GM21529 (cell line): ENCODE data around the gene DENND11.
"Not testable (repeated sequence)": the region's sequence is repeated elsewhere in the genome, so short reads cannot be mapped to it uniquely, and the experiment has no call there.

Experiments
- ATAC-seq: cut with Tn5 transposase; IDR thresholded peaks from one replicate; pipeline ENCODE4 v1.9.1; 2021; ENCODE audit not compliant: unreplicated experiment

DENND11 gene

GRCh38 chr7:141709318-141709717, 7.4 kb upstream of the DENND11 start:
- ATAC-seq: no peak

GRCh38 chr7:141708351-141708750, 6.4 kb upstream of the DENND11 start, which contains the start of gene WEE2:
Gene WEE2 (plus strand): TSS chr7:141708353. CDS start chr7:141708759, 406 bp downstream.
- no peak for ATAC-seq

- ATAC-seq: no peak
Observed at GRCh38 chr7:141706239-141707064, 4.5 kb upstream of the DENND11 start.

GRCh38 chr7:141704741-141705140, 2.8 kb upstream of the DENND11 start:
- ATAC-seq: no peak

GRCh38 chr7:141704112-141704511, 2.1 kb upstream of the DENND11 start:
- no peak for ATAC-seq

- no peak for ATAC-seq
Observed at GRCh38 chr7:141702892-141703291, 926 bp upstream of the DENND11 start.

- ATAC-seq: peak; percentile 82
Observed at GRCh38 chr7:141701489-141702046, 398 bp downstream of the DENND11 start.

- peak; percentile 1 for ATAC-seq
Observed at GRCh38 chr7:141700848-141701371, 1.1 kb downstream of the DENND11 start.

- ATAC-seq: no peak
Observed at GRCh38 chr7:141700296-141700847, 1.6 kb downstream of the DENND11 start.

- ATAC-seq: no peak
Observed at GRCh38 chr7:141699860-141700259, 2.1 kb downstream of the DENND11 start.

- no peak for ATAC-seq
Observed at GRCh38 chr7:141698247-141699015, 3.5 kb downstream of the DENND11 start.

GRCh38 chr7:141697211-141697871, 4.6 kb downstream of the DENND11 start:
- ATAC-seq: no peak

- no peak for ATAC-seq
Observed at GRCh38 chr7:141696348-141696747, 5.6 kb downstream of the DENND11 start.

- ATAC-seq: no peak
Observed at GRCh38 chr7:141695803-141696289, 6.1 kb downstream of the DENND11 start.

- ATAC-seq: no peak
Observed at GRCh38 chr7:141693082-141693481, 8.9 kb downstream of the DENND11 start.

- no peak for ATAC-seq
Observed at GRCh38 chr7:141691961-141692360, 10.0 kb downstream of the DENND11 start.

GRCh38 chr7:141691540-141691939, 10.4 kb downstream of the DENND11 start:
- ATAC-seq: no peak

GRCh38 chr7:141689072-141689825, 12.7 kb downstream of the DENND11 start:
- not testable (repeated sequence) for ATAC-seq

GRCh38 chr7:141688043-141688442, 13.9 kb downstream of the DENND11 start:
- no peak for ATAC-seq

GRCh38 chr7:141686670-141687069, 15.3 kb downstream of the DENND11 start:
- ATAC-seq: no peak
